DMS114 treated with DMSO at 0.1 percent for 48 hours (cell line): ENCODE results near the gene KRTAP5-7.

ENCODE experiments used
- DNase-seq: peaks from one replicate; lab custom pipeline; 2025; ENCODE audit not compliant: unreplicated experiment; lab: John Stamatoyannopoulos, UW

Gene KRTAP5-7

GRCh38 chr11:71495286-71496230 lies 31.5 kb upstream of the KRTAP5-7 start:
- no peak for DNase-seq

GRCh38 chr11:71496421-71496820 lies 30.6 kb upstream of the KRTAP5-7 start:
- DNase-seq: no peak

- no peak for DNase-seq
Observed at GRCh38 chr11:71498091-71498490, 29.0 kb upstream of the KRTAP5-7 start.

- no peak for DNase-seq
Observed at GRCh38 chr11:71499125-71499524, 27.9 kb upstream of the KRTAP5-7 start.

- DNase-seq: no peak
Observed at GRCh38 chr11:71499546-71499945, 27.5 kb upstream of the KRTAP5-7 start.

- DNase-seq: no peak
Observed at GRCh38 chr11:71500601-71501021, 26.5 kb upstream of the KRTAP5-7 start.

GRCh38 chr11:71501071-71501985 lies 25.7 kb upstream of the KRTAP5-7 start:
- no peak for DNase-seq

GRCh38 chr11:71502026-71502425 lies 25.0 kb upstream of the KRTAP5-7 start:
- DNase-seq: no peak

GRCh38 chr11:71502871-71503435 lies 24.1 kb upstream of the KRTAP5-7 start:
- DNase-seq: no peak

GRCh38 chr11:71504531-71504930 lies 22.5 kb upstream of the KRTAP5-7 start:
- no peak for DNase-seq

- no peak for DNase-seq
Observed at GRCh38 chr11:71505001-71505400, 22.1 kb upstream of the KRTAP5-7 start.

- no peak for DNase-seq
Observed at GRCh38 chr11:71505781-71506180, 21.3 kb upstream of the KRTAP5-7 start.

- no peak for DNase-seq
Observed at GRCh38 chr11:71507102-71507501, 20.0 kb upstream of the KRTAP5-7 start.

- no peak for DNase-seq
Observed at GRCh38 chr11:71518506-71519471, 8.3 kb upstream of the KRTAP5-7 start.

- DNase-seq: no peak
Observed at GRCh38 chr11:71519546-71519945, 7.5 kb upstream of the KRTAP5-7 start.

GRCh38 chr11:71525188-71525937 lies 1.7 kb upstream of the KRTAP5-7 start:
- DNase-seq: no peak

GRCh38 chr11:71525938-71526495 lies 1.1 kb upstream of the KRTAP5-7 start:
- no peak for DNase-seq

- no peak for DNase-seq
Observed at GRCh38 chr11:71527576-71528210, 626 bp downstream of the KRTAP5-7 start.

GRCh38 chr11:71530602-71531001 lies 3.5 kb downstream of the KRTAP5-7 start:
- DNase-seq: no peak
